HCT116 (cell line): ENCODE measurements around the gene LAD1. TPM values are rescaled to one million over a fixed set of nuclear protein-coding genes. Genes with fewer than 3 reads are reported as not detected.

Experiments used
- ATAC-seq: fragments of 200-7000 bp; cut with Tn5 transposase; 2 replicates; pipeline ENCODE4 v1.9.1; 2020; ENCODE audit warnings: mild to moderate bottlenecking, moderate library complexity
- BruUV-seq: library from RNA; stranded (reverse); fragments of 400-500 nt; replicated peaks from 2 replicates; lab custom pipeline; 2021; lab: Mats Ljungman, UMichigan
- CTCF ChIA-PET: fragments of 300-600 bp; sonication (Branson Sonifier 250); formaldehyde crosslinking; loops from one replicate; lab custom pipeline; 2021; ENCODE audit warnings: antibody characterized with exemption; lab: Charles Lee
- POLR2A ChIA-PET: fragments of 300-600, 350-600 bp; sonication (Branson Sonifier 250); formaldehyde crosslinking; loops from one replicate; lab custom pipeline; 2021; ENCODE audit warnings: antibody characterized with exemption; lab: Charles Lee
- RAD21 ChIA-PET, 2 experiments: fragments of 300-600 bp; sonication (Branson Sonifier 250); formaldehyde crosslinking; loops; one replicate each; lab custom pipeline; 2023; ENCODE audit warnings: low total read pairs in 2 of 2; ENCODE audit not compliant: uncharacterized antibody in 2 of 2, unreplicated experiment in 2 of 2, low non-redundant PET in 1 of 2; lab: Charles Lee
- DNase-seq: peaks from one replicate; pipeline ENCODE4 v3.0.0-alpha.2; 2010; ENCODE audit warnings: low read depth, low spot score
- H2AFZ ChIP-seq: fragments of 200-600 bp; shearing (Covaris generic), sonication (generic); 2 replicates; pipeline ENCODE4 v1.6.1; 2017; ENCODE audit warnings: low read depth, mixed run types, mixed read lengths, antibody characterized with exemption, low read length; ENCODE audit not compliant: poor library complexity, severe bottlenecking
- H3K27ac ChIP-seq: 2 replicates; pipeline ENCODE4 v1.5.1; 2012; ENCODE audit warnings: low read depth, low read length
- H3K27me3 ChIP-seq: fragments of 200-600 bp; sonication (generic); 2 replicates; pipeline ENCODE4 v1.6.1; 2016; ENCODE audit warnings: mixed run types, low read length, mixed read lengths; ENCODE audit not compliant: insufficient read depth
- H3K36me3 ChIP-seq, 2 experiments: fragments of 200-500 bp in 1 of 2; fragments of 200-600 bp in 1 of 2; sonication (Bioruptor generic) in 1 of 2; sonication (generic) in 1 of 2; 2 replicates each; pipeline versions ENCODE4 v1.5.1 to v1.6.1; 2014 to 2016; ENCODE audit warnings: low read length in 2 of 2, inconsistent platforms in 1 of 2, mixed read lengths in 1 of 2, mixed run types in 1 of 2; ENCODE audit not compliant: insufficient read depth in 2 of 2, control insufficient read depth in 1 of 2
- H3K4me1 ChIP-seq, 2 experiments: fragments of 200-600 bp in 1 of 2; sonication (generic) in 1 of 2; 2 replicates each; pipeline versions ENCODE4 v1.5.1 to v1.6.1; 2012 to 2017; ENCODE audit warnings: low read length in 2 of 2, inconsistent platforms in 1 of 2, mild to moderate bottlenecking in 1 of 2, mixed read lengths in 1 of 2, mixed run types in 1 of 2, moderate library complexity in 1 of 2; ENCODE audit not compliant: insufficient read depth in 2 of 2, control insufficient read depth in 1 of 2
- H3K4me2 ChIP-seq: fragments of 200-600 bp; sonication (generic); 2 replicates; pipeline ENCODE4 v1.6.1; 2017; ENCODE audit warnings: mixed run types, low read length, mixed read lengths
- H3K4me3 ChIP-seq, 2 experiments: fragments of 200-600 bp in 1 of 2; sonication (generic) in 1 of 2; replicated peaks in 1 of 2; 2 replicates each; pipeline ENCODE4 v1.5.1; 2011 to 2016; ENCODE audit warnings: low read length in 2 of 2, control low read depth in 1 of 2, low read depth in 1 of 2, mild to moderate bottlenecking in 1 of 2, mixed read lengths in 1 of 2, mixed run types in 1 of 2
- H3K79me2 ChIP-seq: fragments of 200-600 bp; sonication (generic); 2 replicates; pipeline ENCODE4 v1.6.1; 2017; ENCODE audit warnings: mild to moderate bottlenecking, mixed run types, low read length, moderate library complexity, mixed read lengths; ENCODE audit not compliant: insufficient read depth
- H3K9ac ChIP-seq: fragments of 200-600 bp; sonication (generic); 2 replicates; pipeline ENCODE4 v1.6.1; 2016; ENCODE audit warnings: low read length, mixed read lengths
- H3K9me2 ChIP-seq: fragments of 200-600 bp; sonication (generic), shearing (Covaris generic); 2 replicates; pipeline ENCODE4 v1.6.1; 2017; ENCODE audit warnings: mixed run types, mild to moderate bottlenecking, moderate library complexity; ENCODE audit not compliant: insufficient read depth
- H3K9me3 ChIP-seq, 2 experiments: fragments of 200-500 bp in 1 of 2; fragments of 200-600 bp in 1 of 2; sonication (Bioruptor generic) in 1 of 2; sonication (generic) in 1 of 2; 2 replicates each; pipeline ENCODE4 v1.6.1; 2014 to 2017; ENCODE audit warnings: low read length in 2 of 2, mixed read lengths in 2 of 2, inconsistent platforms in 1 of 2, low read depth in 1 of 2, mild to moderate bottlenecking in 1 of 2, mixed run types in 1 of 2, moderate library complexity in 1 of 2; ENCODE audit not compliant: control insufficient read depth in 1 of 2, insufficient read depth in 1 of 2
- H4K20me1 ChIP-seq: fragments of 200-600 bp; sonication (generic), shearing (Covaris generic); 2 replicates; pipeline ENCODE4 v1.6.1; 2017; ENCODE audit warnings: mixed run types, mild to moderate bottlenecking, moderate library complexity; ENCODE audit not compliant: insufficient read depth
- ELF1 ChIP-seq: IDR thresholded peaks from 2 replicates; pipeline ENCODE4 v1.6.1; 2012; ENCODE audit warnings: low read depth, borderline replicate concordance
- EZH2phosphoT487 ChIP-seq: fragments of 200-600 bp; IDR thresholded peaks from 2 replicates; pipeline ENCODE4 v1.6.1; 2018; ENCODE audit warnings: antibody characterized with exemption, borderline replicate concordance
- POLR2A ChIP-seq: IDR thresholded peaks from 2 replicates; pipeline ENCODE4 v1.7.0; 2011; ENCODE audit warnings: borderline replicate concordance; ENCODE audit not compliant: insufficient read depth, insufficient read length; ENCODE audit errors: extremely low read depth
- REST ChIP-seq: IDR thresholded peaks from 2 replicates; pipeline ENCODE4 v1.6.1; 2012; ENCODE audit warnings: low read depth
- SP1 ChIP-seq: IDR thresholded peaks from 2 replicates; pipeline ENCODE4 v1.6.1; 2012; ENCODE audit warnings: low read depth
- TCF7L2 ChIP-seq: IDR thresholded peaks from 2 replicates; pipeline ENCODE4 v1.7.0; 2011; ENCODE audit warnings: borderline replicate concordance, inconsistent platforms; ENCODE audit not compliant: insufficient read depth, insufficient read length; ENCODE audit errors: extremely low read depth
- ZFX ChIP-seq: fragments of 450-650 bp; IDR thresholded peaks from 2 replicates; pipeline ENCODE4 v1.6.1; 2017
- ZNF274 ChIP-seq: fragments of 200-500 bp; sonication (Bioruptor generic); IDR thresholded peaks from 2 replicates; pipeline ENCODE4 v1.6.1; 2014; ENCODE audit warnings: mild to moderate bottlenecking, low read depth, low read length, inconsistent platforms
- intact Hi-C: fragments of 100-400 bp; cut with micrococcal nuclease; formaldehyde crosslinking; loops from 2 replicates; pipeline ENCODE4 v1.10.0; 2022
- total RNA-seq: library from RNA; stranded (reverse); gene quantifications from one replicate; pipeline ENCODE4 v1.2.1, GENCODE V29; 2021; ENCODE audit not compliant: unreplicated experiment

The LAD1 gene
- total RNA-seq, 1 experiment from 2014 or later, result 56.1 TPM

GRCh38 chr1:201371792-201372191 lies 27.3 kb downstream of the LAD1 start:
- Histone ChIP-seq H4K20me1 (no peaks in the 10 kb centered on the region), H3K9ac (no peak overlapping the region), H3K9me2 (no peaks in the 10 kb centered on the region), H3K27me3 (peaks cover 28% of the 10 kb centered on the region; the same call in 1 of the 2 replicates), H2AFZ (no peak overlapping the region), H3K4me3 (no peak overlapping the region), H3K36me3 (no peaks in the 10 kb centered on the region), H3K79me2 (no peaks in the 10 kb centered on the region), H3K9me3 (no peaks in the 10 kb centered on the region), H3K4me2 (no peak overlapping the region), H3K4me1 (peaks cover 5 to 19% of the 10 kb centered on the region in 2 experiments; a peak in 3 of 4 replicates), H3K27ac (no peak overlapping the region)
- BruUV-seq, result no TSS peak
- no peak for ATAC-seq
- DNase-seq, result no peak
- TF ChIP-seq ELF1 (no peak), REST (no peak), POLR2A (no peak)
- ChIA-PET POLR2A (no interaction called here), RAD21 (no interaction called here), CTCF (no interaction called here)
- intact Hi-C loops, result no loop called here

- intact Hi-C loops, result no loop called here
- DNase-seq, result no peak
- Histone ChIP-seq H3K27me3 (peaks cover 29% of the 10 kb centered on the region; the same call in 1 of the 2 replicates), H3K4me3 (no peak overlapping the region), H3K36me3 (no peaks in the 10 kb centered on the region), H3K9me3 (no peaks in the 10 kb centered on the region), H3K4me1 (peaks cover under 1 to 14% of the 10 kb centered on the region in 2 experiments; a peak in 3 of 4 replicates), H3K9me2 (no peaks in the 10 kb centered on the region), H3K27ac (no peak overlapping the region), H3K9ac (no peak overlapping the region), H3K4me2 (no peak overlapping the region), H3K79me2 (no peaks in the 10 kb centered on the region), H4K20me1 (no peaks in the 10 kb centered on the region), H2AFZ (no peak overlapping the region)
- BruUV-seq, result no TSS peak
- TF ChIP-seq TCF7L2 (no peak), SP1 (no peak), EZH2phosphoT487 (no peak), ZNF274 (no peak), POLR2A (no peak), ZFX (no peak)
- CTCF ChIA-PET, result no interaction called here
- POLR2A ChIA-PET, result no interaction called here
- no peak for ATAC-seq
- RAD21 ChIA-PET, result no interaction called here
These were observed 27.8 kb downstream of the LAD1 start for GRCh38 chr1:201371276-201371675.
